ENCODE results near the gene PTPRU. TPM values are rescaled to one million over a fixed set of nuclear protein-coding genes. Genes with fewer than 3 reads are reported as not detected.

PTPRU gene
- total RNA-seq, 1 donor from 2014 or later, result 0.24 TPM

DNA sequence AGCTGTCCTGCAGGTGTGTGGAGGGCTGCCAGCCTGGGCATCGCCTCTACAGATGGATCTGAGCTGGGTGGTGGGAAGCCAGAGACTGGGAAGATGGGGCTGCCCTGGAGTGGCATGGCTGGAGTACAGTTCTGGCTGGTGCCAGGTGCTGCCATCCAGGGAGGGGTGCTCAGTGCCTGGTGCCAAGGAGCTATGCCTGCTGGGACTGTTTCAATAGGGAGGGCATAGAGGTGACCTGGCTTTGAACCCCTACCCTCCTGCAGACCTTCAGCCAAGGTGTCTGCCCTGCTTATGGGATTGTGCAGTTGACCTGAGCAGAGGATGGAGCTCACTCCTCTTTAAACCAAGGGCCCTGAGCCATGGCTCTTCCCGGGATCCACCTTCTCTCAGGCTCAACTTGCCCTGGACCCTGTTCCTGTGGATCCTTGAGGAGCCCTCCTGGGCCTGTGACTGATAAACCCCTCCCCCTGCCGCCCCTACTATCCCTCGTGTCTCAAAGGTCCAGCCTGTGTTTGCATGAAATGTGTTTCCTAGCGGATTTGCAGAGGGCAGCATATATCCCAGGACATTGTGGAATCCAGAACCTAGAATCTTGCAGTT is 48.7 kb downstream of the PTPRU start:
- peaks cover 8% of the 10 kb centered on the region for H3K4me1 Mint-ChIP-seq
- no peaks in the 10 kb centered on the region for H3K27me3 Mint-ChIP-seq
- POLR2A ChIA-PET, result no interaction called here
- no peak for TF ChIP-seq CTCF (IDR thresholded peaks at IDR 0.05)
- intact Hi-C loops (cut with micrococcal nuclease), result no loop called here
- no peak overlapping the region for H3K27ac Mint-ChIP-seq
- no peak overlapping the region for H3K4me3 Mint-ChIP-seq
- CTCF ChIA-PET, result no interaction called here
- DNase-seq, result no peak
- no peaks in the 10 kb centered on the region for H3K9me3 Mint-ChIP-seq
- no peaks in the 10 kb centered on the region for H3K36me3 Mint-ChIP-seq (ENCODE audit: low read depth)
- ATAC-seq (ENCODE audit: low read depth), result no peak

GRCh38 chr1:29285771-29286170 is 49.4 kb downstream of the PTPRU start:
- H3K27ac Mint-ChIP-seq, result no peak overlapping the region
- ChIA-PET POLR2A (no interaction called here), CTCF (no interaction called here)
- ATAC-seq (ENCODE audit: low read depth) (no peak), DNase-seq (no peak)
- no peaks in the 10 kb centered on the region for H3K27me3 Mint-ChIP-seq
- no peaks in the 10 kb centered on the region for H3K9me3 Mint-ChIP-seq
- no peak overlapping the region for H3K4me3 Mint-ChIP-seq
- no peak for TF ChIP-seq CTCF (IDR thresholded peaks at IDR 0.05)
- H3K4me1 Mint-ChIP-seq, result peaks cover 8% of the 10 kb centered on the region
- H3K36me3 Mint-ChIP-seq (ENCODE audit: low read depth), result no peaks in the 10 kb centered on the region
- intact Hi-C loops (cut with micrococcal nuclease), result no loop called here

DNA sequence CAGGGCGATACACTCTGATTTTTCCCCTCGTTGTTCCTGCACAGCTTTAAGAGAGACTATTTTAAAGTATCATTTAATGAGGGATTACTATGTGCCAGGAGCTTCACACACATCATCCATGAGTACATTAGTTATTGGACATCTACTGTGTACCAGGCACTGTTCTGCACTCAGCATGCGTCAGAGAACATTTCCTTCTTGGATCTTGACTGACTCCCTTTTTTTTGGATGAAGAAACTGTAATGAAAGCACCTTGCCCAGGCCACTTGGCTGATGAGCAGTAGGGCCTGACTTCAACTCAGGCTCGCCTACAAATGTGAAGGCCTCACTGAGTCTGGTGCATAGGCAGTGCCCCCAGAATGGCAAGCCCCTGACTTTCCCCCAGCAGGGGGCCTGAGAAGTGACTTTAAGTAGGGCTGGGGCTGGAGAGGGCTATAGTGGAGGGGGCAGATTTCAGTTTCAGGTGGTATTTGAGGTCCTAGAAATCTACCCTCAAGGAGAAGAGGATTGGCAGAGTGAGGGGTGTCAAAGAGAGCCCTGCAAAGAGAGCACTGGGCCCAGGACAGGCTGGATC is 50.0 kb downstream of the PTPRU start:
- no peaks in the 10 kb centered on the region for H3K27me3 Mint-ChIP-seq
- ChIA-PET CTCF (no interaction called here), POLR2A (no interaction called here)
- no peaks in the 10 kb centered on the region for H3K36me3 Mint-ChIP-seq (ENCODE audit: low read depth)
- H3K4me1 Mint-ChIP-seq, result peaks cover 8% of the 10 kb centered on the region
- ATAC-seq (ENCODE audit: low read depth), result no peak
- H3K9me3 Mint-ChIP-seq, result no peaks in the 10 kb centered on the region
- no peak overlapping the region for H3K4me3 Mint-ChIP-seq
- intact Hi-C loops (cut with micrococcal nuclease), result no loop called here
- no peak overlapping the region for H3K27ac Mint-ChIP-seq
- no peak for DNase-seq
- no peak for TF ChIP-seq CTCF (IDR thresholded peaks at IDR 0.05)

DNA sequence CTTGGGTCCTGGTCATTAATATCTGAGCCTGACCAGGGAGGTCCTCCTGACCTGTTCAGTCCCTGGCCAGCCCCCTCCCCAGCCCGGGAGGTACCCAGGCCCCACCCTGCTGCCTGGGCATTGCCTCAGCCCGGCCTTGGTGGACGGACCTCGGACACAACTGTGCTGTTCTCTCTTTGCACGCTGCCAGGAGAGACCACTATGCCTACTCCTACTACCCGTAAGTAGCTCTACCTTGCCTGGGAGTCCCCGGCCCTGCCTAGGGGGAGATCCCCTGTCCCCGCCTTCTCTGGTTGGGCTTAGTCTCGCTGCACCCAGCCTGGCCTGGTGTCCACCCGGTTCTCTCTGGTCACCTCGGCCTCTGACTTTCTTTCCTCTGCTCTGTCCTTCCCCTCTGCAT is 53.2 kb downstream of the PTPRU start:
- ATAC-seq (ENCODE audit: low read depth), result no peak
- POLR2A ChIA-PET, result no interaction called here
- CTCF ChIA-PET, result no interaction called here
- Mint-ChIP-seq H3K4me3 (no peak overlapping the region), H3K27ac (no peak overlapping the region), H3K9me3 (no peaks in the 10 kb centered on the region), H3K36me3 (ENCODE audit: low read depth) (no peaks in the 10 kb centered on the region), H3K27me3 (no peaks in the 10 kb centered on the region), H3K4me1 (peaks cover 1% of the 10 kb centered on the region)
- intact Hi-C loops (cut with micrococcal nuclease), result no loop called here
- no peak for TF ChIP-seq CTCF (IDR thresholded peaks at IDR 0.05)
- no peak for DNase-seq

DNA sequence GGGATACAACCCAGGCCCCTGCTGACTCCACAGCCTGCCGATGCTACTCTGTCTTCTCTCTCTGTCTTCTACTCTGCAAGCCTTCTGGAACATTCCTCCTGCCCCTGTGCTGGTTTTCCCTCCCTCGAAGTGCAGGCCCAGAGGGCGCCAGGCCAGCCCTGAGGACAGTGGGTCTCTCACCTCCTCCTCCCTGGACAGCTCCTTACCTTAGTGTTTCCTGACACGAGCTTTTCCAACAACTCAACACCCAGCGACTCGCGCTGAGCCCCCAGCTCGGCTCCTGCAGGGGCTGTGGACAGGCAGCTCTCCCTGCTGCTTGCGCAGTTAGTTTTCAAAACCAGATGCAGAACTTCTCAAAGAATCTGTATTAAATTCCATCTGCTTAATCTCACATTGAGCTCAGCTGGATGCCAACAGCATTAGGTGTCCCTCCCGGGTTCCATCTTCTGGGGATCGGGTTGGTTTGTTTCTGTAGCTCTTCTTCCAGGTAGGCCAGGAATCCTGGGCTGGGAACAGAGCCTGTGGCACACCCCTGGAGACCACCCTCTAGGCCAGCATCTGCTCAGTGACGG is 54.2 kb downstream of the PTPRU start:
- Mint-ChIP-seq H3K9me3 (no peaks in the 10 kb centered on the region), H3K27ac (no peak overlapping the region), H3K4me1 (peaks cover 1% of the 10 kb centered on the region), H3K4me3 (no peak overlapping the region), H3K27me3 (no peaks in the 10 kb centered on the region), H3K36me3 (ENCODE audit: low read depth) (no peaks in the 10 kb centered on the region)
- intact Hi-C loops (cut with micrococcal nuclease), result no loop called here
- ATAC-seq (ENCODE audit: low read depth), result no peak
- ChIA-PET POLR2A (no interaction called here), CTCF (no interaction called here)
- no peak for TF ChIP-seq CTCF (IDR thresholded peaks at IDR 0.05)
- DNase-seq, result no peak

Data from activated B cell treated with CpG ODN at 0.5 μM for 24 hours (primary cell).